Astrocyte (in vitro differentiated cells and primary cell): Measurements from ENCODE around the gene SIGLEC12. TPM values are rescaled to one million over a fixed set of nuclear protein-coding genes. Genes with fewer than 3 reads are reported as not detected.

Experiments
- DNase-seq: peaks from one replicate; pipeline ENCODE4 v3.0.0-alpha.2; 2010; ENCODE audit warnings: low read depth
- FAIRE-seq: peaks from 2 replicates; lab custom pipeline; 2011; peaks lifted over from hg19 to GRCh38; lab: Jason Lieb, UNC
- H2AFZ ChIP-seq: 2 replicates; pipeline ENCODE4 v1.6.0; 2012; ENCODE audit warnings: low read depth, low read length, inconsistent platforms
- H3K27ac ChIP-seq: 2 replicates; pipeline ENCODE4 v1.5.1; 2011; ENCODE audit warnings: low read depth, low read length, inconsistent platforms
- H3K27me3 ChIP-seq: 2 replicates; pipeline ENCODE4 v1.6.0; 2011; ENCODE audit warnings: low read length, inconsistent platforms; ENCODE audit not compliant: insufficient read depth
- H3K36me3 ChIP-seq: 2 replicates; pipeline ENCODE4 v1.5.1; 2011; ENCODE audit warnings: low read length, inconsistent platforms; ENCODE audit not compliant: insufficient read depth
- H3K4me1 ChIP-seq: 2 replicates; pipeline ENCODE4 v1.5.1; 2011; ENCODE audit warnings: low read length, inconsistent platforms; ENCODE audit not compliant: insufficient read depth
- H3K4me2 ChIP-seq: 2 replicates; pipeline ENCODE4 v1.6.0; 2012; ENCODE audit warnings: low read length, inconsistent platforms
- H3K4me3 ChIP-seq: 2 replicates; pipeline ENCODE4 v1.5.1; 2011; ENCODE audit warnings: low read depth, mild to moderate bottlenecking, low read length, inconsistent platforms; ENCODE audit not compliant: insufficient read depth
- H3K79me2 ChIP-seq: 2 replicates; pipeline ENCODE4 v1.6.0; 2012; ENCODE audit warnings: mild to moderate bottlenecking, low read length, inconsistent platforms; ENCODE audit not compliant: insufficient read depth
- H3K9ac ChIP-seq: 2 replicates; pipeline ENCODE4 v1.6.0; 2012; ENCODE audit warnings: mild to moderate bottlenecking, low read length, inconsistent platforms
- H3K9me3 ChIP-seq: 2 replicates; pipeline ENCODE4 v1.5.1; 2012; ENCODE audit warnings: low read depth, mild to moderate bottlenecking, low read length, inconsistent platforms; ENCODE audit not compliant: insufficient read depth
- H4K20me1 ChIP-seq: 2 replicates; pipeline ENCODE4 v1.6.0; 2012; ENCODE audit warnings: low read length, inconsistent platforms; ENCODE audit not compliant: insufficient read depth
- H3K27ac Mint-ChIP-seq: one replicate; pipeline ENCODE4 v1.8.0; 2021; ENCODE audit warnings: mild to moderate bottlenecking, mixed read lengths; ENCODE audit not compliant: unreplicated experiment
- H3K27me3 Mint-ChIP-seq: one replicate; pipeline ENCODE4 v1.8.0; 2021; ENCODE audit warnings: low read depth, mixed read lengths; ENCODE audit not compliant: unreplicated experiment
- H3K36me3 Mint-ChIP-seq: one replicate; pipeline ENCODE4 v1.8.0; 2021; ENCODE audit warnings: low read depth, mixed read lengths; ENCODE audit not compliant: unreplicated experiment
- H3K4me1 Mint-ChIP-seq: one replicate; pipeline ENCODE4 v1.8.0; 2021; ENCODE audit warnings: low read depth, mixed read lengths; ENCODE audit not compliant: unreplicated experiment
- H3K4me3 Mint-ChIP-seq: one replicate; pipeline ENCODE4 v1.8.0; 2021; ENCODE audit warnings: mild to moderate bottlenecking, moderate library complexity, mixed read lengths; ENCODE audit not compliant: unreplicated experiment
- H3K9me3 Mint-ChIP-seq: one replicate; pipeline ENCODE4 v1.8.0; 2021; ENCODE audit warnings: mild to moderate bottlenecking, mixed read lengths; ENCODE audit not compliant: unreplicated experiment
- EZH2 ChIP-seq: IDR thresholded peaks from 2 replicates; pipeline ENCODE4 v1.6.1; 2012; ENCODE audit warnings: mild to moderate bottlenecking, low read length, inconsistent platforms; ENCODE audit not compliant: insufficient read depth
- total RNA-seq: library from RNA; stranded (reverse); gene quantifications from 2 replicates; pipeline ENCODE4 v1.2.1, GENCODE V29; 2021
- TF ChIP-seq, protein P1 (sequence below): IDR thresholded peaks from 2 replicates; pipeline ENCODE4 v1.5.1; 2011; ENCODE audit warnings: low read depth, mild to moderate bottlenecking, inconsistent platforms, low read length, moderate library complexity; ENCODE audit not compliant: insufficient read depth

The SIGLEC12 gene
- total RNA-seq, 1 donor from 2014 or later, result not detected

DNA sequence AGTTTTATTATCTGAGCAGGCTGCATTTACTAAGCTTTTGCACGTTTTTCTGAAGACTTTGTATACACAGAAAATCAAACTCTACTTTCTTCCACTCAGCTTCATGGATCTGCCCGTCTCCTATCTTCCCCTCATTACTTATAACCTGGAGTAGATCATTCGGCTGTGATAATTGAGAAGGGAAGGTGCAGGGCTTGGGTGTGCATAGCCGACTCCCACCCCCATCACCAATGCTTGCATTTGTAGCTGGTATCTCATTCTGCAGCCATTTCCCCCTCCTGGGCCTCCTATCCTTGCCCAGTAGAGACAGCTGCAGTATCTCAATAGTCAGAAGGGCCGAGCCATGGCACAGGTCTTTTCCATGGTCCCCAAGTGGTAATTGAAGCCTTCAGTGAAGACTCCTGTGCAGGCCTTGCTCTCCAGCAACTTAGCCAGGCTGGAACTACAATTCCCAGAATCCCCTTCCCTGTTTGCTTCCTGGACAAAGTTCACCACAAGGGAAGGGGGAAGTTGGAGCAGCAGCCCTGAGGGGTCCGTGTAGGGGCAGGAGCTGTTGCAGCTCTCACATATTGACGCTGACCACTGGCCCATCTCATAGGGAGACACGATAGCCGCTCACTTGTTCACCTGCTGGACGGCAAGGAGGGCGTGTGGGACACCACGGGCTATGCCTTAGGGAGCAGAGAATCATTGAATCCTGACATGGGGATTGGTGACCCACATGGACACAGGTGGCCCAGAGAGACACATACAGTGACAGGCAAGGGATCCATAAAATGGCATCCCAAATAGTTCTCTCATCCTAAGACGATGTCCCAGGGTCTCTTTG is 41.2 kb downstream of the SIGLEC12 start:
- H3K27me3 ChIP-seq, result no peaks in the 10 kb centered on the region
- H3K9me3 ChIP-seq, result peaks cover 4% of the 10 kb centered on the region
- no peaks in the 10 kb centered on the region for H4K20me1 ChIP-seq
- TF ChIP-seq, protein P1, sequence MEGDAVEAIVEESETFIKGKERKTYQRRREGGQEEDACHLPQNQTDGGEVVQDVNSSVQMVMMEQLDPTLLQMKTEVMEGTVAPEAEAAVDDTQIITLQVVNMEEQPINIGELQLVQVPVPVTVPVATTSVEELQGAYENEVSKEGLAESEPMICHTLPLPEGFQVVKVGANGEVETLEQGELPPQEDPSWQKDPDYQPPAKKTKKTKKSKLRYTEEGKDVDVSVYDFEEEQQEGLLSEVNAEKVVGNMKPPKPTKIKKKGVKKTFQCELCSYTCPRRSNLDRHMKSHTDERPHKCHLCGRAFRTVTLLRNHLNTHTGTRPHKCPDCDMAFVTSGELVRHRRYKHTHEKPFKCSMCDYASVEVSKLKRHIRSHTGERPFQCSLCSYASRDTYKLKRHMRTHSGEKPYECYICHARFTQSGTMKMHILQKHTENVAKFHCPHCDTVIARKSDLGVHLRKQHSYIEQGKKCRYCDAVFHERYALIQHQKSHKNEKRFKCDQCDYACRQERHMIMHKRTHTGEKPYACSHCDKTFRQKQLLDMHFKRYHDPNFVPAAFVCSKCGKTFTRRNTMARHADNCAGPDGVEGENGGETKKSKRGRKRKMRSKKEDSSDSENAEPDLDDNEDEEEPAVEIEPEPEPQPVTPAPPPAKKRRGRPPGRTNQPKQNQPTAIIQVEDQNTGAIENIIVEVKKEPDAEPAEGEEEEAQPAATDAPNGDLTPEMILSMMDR, result no peak
- TF ChIP-seq EZH2, result no peak
- no peaks in the 10 kb centered on the region for H3K79me2 ChIP-seq
- H3K4me2 ChIP-seq, result no peak overlapping the region
- FAIRE-seq, result no peak
- no peaks in the 10 kb centered on the region for H3K36me3 ChIP-seq
- no peak overlapping the region for H3K9ac ChIP-seq
- Mint-ChIP-seq H3K27me3 (peaks cover 40% of the 10 kb centered on the region), H3K4me3 (no peak overlapping the region), H3K9me3 (no peaks in the 10 kb centered on the region), H3K4me1 (no peaks in the 10 kb centered on the region), H3K27ac (no peak overlapping the region), H3K36me3 (no peaks in the 10 kb centered on the region)
- no peaks in the 10 kb centered on the region for H3K4me1 ChIP-seq
- no peak overlapping the region for H2AFZ ChIP-seq
- no peak overlapping the region for H3K4me3 ChIP-seq
- H3K27ac ChIP-seq, result no peak overlapping the region
- no peak for DNase-seq

DNA sequence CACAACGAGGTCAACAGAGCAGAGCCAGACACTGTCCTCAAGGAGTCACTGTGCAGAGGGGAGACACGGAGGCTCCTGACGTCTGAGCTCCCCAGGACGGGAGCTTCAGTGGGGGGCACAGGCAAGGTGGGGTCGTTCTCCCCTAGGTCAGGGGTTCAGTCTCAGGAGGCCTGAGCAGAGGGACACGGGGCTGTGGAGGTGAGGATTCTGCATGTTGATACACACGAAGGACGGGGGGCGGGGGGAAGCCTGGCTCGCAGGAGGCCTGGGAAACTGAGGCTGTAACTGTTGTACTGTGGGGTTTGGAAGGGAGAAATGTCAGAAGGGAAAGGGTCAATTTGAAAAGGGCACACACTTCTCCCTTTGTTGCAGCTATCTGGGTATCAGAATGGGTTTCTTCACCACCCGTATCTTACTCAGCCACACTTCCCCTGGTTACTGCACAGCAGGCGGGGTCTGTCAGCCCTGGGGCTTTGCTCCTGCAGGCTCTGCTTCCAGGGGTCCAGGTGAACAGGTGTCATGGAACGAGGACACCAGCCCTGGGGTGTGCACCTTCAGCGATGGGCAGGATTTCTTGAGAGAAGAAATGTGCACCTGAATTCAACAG is 42.6 kb downstream of the SIGLEC12 start:
- peaks cover 4% of the 10 kb centered on the region for H3K9me3 ChIP-seq
- H3K9me3 Mint-ChIP-seq, result no peaks in the 10 kb centered on the region

More for the DNA sequence above, 42.6 kb downstream of the SIGLEC12 start:
- Histone ChIP-seq H4K20me1 (no peaks in the 10 kb centered on the region), H3K9ac (no peak overlapping the region), H3K4me3 (no peak overlapping the region), H3K27me3 (no peaks in the 10 kb centered on the region), H2AFZ (no peak overlapping the region), H3K36me3 (no peaks in the 10 kb centered on the region), H3K4me2 (no peak overlapping the region), H3K79me2 (no peaks in the 10 kb centered on the region), H3K4me1 (no peaks in the 10 kb centered on the region), H3K27ac (no peak overlapping the region)
- no peaks in the 10 kb centered on the region for H3K36me3 Mint-ChIP-seq
- H3K27ac Mint-ChIP-seq, result no peak overlapping the region
- no peaks in the 10 kb centered on the region for H3K4me1 Mint-ChIP-seq
- no peak for DNase-seq
- no peak overlapping the region for H3K4me3 Mint-ChIP-seq
- peaks cover 35% of the 10 kb centered on the region for H3K27me3 Mint-ChIP-seq
- TF ChIP-seq EZH2, result no peak
- TF ChIP-seq, protein P1, result no peak
- FAIRE-seq, result no peak
